Muscle of leg (tissue), 11 donors: Measurements from ENCODE around the gene IPO7. TPM values are rescaled to one million over a fixed set of nuclear protein-coding genes. Genes with fewer than 3 reads are reported as not detected.

Source experiments
- DNase-seq: peaks from one replicate; pipeline ENCODE4 v3.0.0; 2013
- H3K27ac ChIP-seq: one replicate; pipeline ENCODE4 v1.5.1; 2013; ENCODE audit warnings: mild to moderate bottlenecking, low read length, control low read depth
- H3K27me3 ChIP-seq: one replicate; pipeline ENCODE4 v1.6.1; 2013; ENCODE audit warnings: low read length; ENCODE audit not compliant: control insufficient read depth, insufficient read depth
- H3K36me3 ChIP-seq: one replicate; pipeline ENCODE4 v1.6.1; 2013; ENCODE audit warnings: low read length; ENCODE audit not compliant: control insufficient read depth, insufficient read depth
- H3K4me1 ChIP-seq: one replicate; pipeline ENCODE4 v1.6.1; 2013; ENCODE audit warnings: low read length; ENCODE audit not compliant: control insufficient read depth, insufficient read depth
- H3K4me3 ChIP-seq: one replicate; pipeline ENCODE4 v1.5.1; 2013; ENCODE audit warnings: low read length, control low read depth
- H3K9me3 ChIP-seq: replicated peaks from 2 replicates; pipeline ENCODE4 v1.6.1; 2013; ENCODE audit warnings: low read depth, low read length; ENCODE audit not compliant: control insufficient read depth
- WGBS: methylation state at CpG from one replicate; pipeline ENCODE4 v1.1.5; 2013; ENCODE audit warnings: missing lambda C conversion rate; ENCODE audit not compliant: insufficient coverage; 5-methylcytosine and 5-hydroxymethylcytosine counted together
- polyA plus RNA-seq, 8 donors: library from polyadenylated mRNA; unstranded; fragments of 120-200 nt; gene quantifications; one replicate each; pipeline versions ENCODE4 v1.2.1 to v1.2.3, GENCODE V29; 2013; ENCODE audit warnings: inconsistent platforms in 1 of 8, low replicate concordance in 1 of 8; ENCODE audit not compliant: insufficient read length in 8 of 8, insufficient read depth in 1 of 8
- total RNA-seq: library from RNA; stranded (reverse); fragments of 120-200 nt; gene quantifications from one replicate; pipeline ENCODE4 v1.2.4, GENCODE V29; 2013

The IPO7 gene
- total and polyA plus RNA-seq, 9 donors = 64.5 to 100 (median 89.2) TPM

DNA sequence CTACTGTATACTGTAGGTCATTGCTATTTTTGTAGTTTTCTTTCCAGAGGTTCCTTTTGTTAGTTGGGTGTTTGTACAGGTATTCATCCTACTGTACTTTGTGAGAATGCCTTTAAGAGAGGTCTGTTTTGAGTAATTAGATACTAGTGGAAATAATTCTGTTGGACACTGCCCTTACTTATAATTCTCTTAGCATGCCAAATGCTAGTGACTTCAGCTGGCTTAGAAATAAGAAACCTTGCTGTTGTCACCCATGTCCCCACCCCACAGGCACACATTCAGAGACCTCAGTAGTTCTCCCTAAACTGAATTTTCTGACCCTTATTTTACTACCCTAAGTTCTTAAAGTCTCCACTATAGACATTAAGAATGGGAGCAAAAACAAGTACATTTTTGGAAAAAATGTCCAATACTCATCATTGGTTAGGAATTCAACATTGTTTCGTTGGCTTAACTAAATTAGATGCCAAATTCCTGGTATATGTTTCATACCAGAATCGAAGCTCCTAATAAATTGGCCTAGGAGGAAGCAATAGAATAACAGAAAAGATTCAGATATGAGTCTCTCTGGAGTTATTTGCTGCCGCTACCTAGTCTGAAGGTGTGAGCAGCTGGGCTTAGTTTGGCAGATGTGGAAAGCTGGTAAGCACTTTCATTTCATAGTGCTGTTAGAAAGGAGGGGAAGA, 104.8 kb downstream of the IPO7 start:
- 88% methylated on average over 1 of the region's 3 CpGs for WGBS
- peak; percentile 19 for DNase-seq
- peak overlapping the region; percentile 55 for H3K27ac ChIP-seq
- peaks cover 2% of the 10 kb centered on the region for H3K4me1 ChIP-seq
- H3K27me3 ChIP-seq = no peaks in the 10 kb centered on the region
- no peak overlapping the region for H3K4me3 ChIP-seq
- no peaks in the 10 kb centered on the region for H3K9me3 ChIP-seq
- peaks cover 24% of the 10 kb centered on the region for H3K36me3 ChIP-seq

DNA sequence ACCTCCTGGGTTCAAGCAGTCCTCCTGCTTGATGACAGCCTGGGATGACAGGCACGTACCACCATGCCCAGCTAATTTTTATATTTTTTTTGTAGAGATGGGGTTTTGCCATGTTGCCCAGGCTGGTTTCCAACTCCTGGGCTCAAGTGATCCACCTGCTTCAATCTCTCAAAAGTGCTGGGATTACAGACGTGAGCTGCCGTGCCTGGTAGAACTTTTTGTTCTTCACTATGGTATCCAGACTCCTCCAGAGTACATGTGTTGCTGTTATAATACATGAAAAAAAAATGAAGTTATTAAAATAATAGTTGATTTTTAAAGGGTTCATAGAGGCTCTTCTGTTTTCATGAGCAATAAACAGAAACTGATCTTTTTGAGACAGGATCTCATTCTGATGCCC, 105.9 kb downstream of the IPO7 start:
- no peaks in the 10 kb centered on the region for H3K27me3 ChIP-seq
- no peaks in the 10 kb centered on the region for H3K9me3 ChIP-seq
- H3K36me3 ChIP-seq = peaks cover 26% of the 10 kb centered on the region
- peaks cover 2% of the 10 kb centered on the region for H3K4me1 ChIP-seq
- no peak overlapping the region for H3K27ac ChIP-seq
- WGBS = no CpG with 5 or more reads among the region's 3 CpGs
- DNase-seq = peak; percentile 19
- H3K4me3 ChIP-seq = no peak overlapping the region

DNA sequence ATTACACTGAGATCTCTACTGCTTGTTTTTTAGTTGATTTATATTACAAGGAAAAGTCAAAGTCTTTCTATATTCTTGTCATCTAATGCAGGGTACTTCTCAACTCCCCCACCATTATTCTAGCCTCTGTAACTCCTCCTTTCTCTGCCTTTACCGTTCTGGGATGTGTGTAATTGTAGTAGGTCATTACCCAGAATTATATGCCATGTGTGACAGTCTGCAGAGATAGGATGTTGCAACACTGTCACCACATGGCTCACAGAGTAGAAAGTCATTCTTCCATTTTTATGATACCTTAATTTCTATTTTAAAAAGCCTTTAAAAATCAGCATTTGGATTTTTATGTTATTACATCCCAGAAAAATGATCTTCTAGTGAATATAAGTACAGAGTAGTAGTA, 109.0 kb downstream of the IPO7 start:
- Histone ChIP-seq H3K27me3 (no peaks in the 10 kb centered on the region), H3K4me1 (peaks cover 2% of the 10 kb centered on the region), H3K4me3 (no peak overlapping the region), H3K27ac (no peak overlapping the region), H3K36me3 (peaks cover 36% of the 10 kb centered on the region), H3K9me3 (no peaks in the 10 kb centered on the region)
- WGBS = no CpG with 5 or more reads among the region's 1 CpG
- DNase-seq = no peak

DNA sequence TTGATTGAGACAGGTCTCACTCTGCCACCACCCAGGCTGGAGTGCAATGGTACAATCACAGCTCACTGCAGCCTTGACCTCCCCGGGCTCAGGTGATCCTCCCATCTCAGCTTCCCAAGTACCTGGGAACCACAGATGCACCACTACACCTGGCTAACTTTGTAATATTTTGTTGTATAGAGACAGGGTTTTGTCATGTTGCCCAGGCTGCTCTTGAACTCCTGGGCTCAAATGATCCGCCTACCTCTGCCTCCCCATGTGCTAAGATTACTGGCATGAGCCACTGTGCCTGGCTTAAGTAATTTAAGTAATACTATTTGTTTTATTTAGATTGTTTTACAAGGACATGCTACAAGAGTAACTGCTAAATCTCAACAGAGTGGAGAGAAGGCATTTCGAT, 109.9 kb downstream of the IPO7 start:
- no peak overlapping the region for H3K27ac ChIP-seq
- H3K27me3 ChIP-seq = no peaks in the 10 kb centered on the region
- WGBS = no CpG with 5 or more reads among the region's 3 CpGs
- H3K36me3 ChIP-seq = peaks cover 36% of the 10 kb centered on the region
- peaks cover 2% of the 10 kb centered on the region for H3K4me1 ChIP-seq
- no peaks in the 10 kb centered on the region for H3K9me3 ChIP-seq
- no peak for DNase-seq
- H3K4me3 ChIP-seq = no peak overlapping the region

DNA sequence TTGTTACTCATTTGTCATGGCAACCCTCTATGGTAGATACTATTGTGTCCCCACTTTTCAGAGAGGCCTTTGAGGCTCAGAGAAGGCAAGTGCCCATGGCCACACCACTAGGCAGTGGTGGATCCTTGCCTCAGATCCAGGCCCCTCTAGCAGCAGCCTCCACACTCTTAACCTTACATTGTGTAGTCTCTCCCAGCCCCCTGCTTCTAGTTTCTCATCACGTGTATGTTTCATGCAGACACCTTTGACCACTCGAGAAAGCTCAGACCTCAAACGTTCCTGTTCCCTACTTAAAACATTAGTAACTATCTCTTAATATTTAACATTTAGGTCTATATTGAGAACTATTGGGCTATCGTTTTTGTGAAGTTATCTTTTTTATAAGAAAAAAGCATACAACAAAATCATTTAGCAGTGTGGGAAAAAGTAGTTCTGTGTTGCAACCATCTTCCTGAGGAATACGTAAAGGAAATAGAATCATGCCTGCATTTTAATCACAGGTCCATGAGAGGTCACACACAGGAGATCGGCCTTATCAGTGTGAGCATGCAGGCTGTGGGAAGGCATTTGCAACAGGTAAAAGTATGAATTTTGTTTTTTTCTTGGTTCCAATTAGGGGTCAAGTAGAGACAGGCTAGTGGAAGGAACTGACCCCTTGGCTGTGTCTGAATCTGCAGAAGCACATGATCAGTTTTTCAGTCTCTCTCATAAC, 111.5 kb downstream of the IPO7 start:
- Histone ChIP-seq H3K27me3 (no peaks in the 10 kb centered on the region), H3K4me1 (no peaks in the 10 kb centered on the region), H3K27ac (no peak overlapping the region), H3K9me3 (no peaks in the 10 kb centered on the region), H3K4me3 (no peak overlapping the region), H3K36me3 (peaks cover 38% of the 10 kb centered on the region)
- DNase-seq = no peak
- WGBS = 100% methylated on average over 2 of the region's 6 CpGs

Other genes with a start within 250 kb of the IPO7 start
- 65.1 TPM for gene DENND5A, start 119.3 kb upstream of the IPO7 start, total RNA-seq
- 10 to 100 TPM; 49.7 to 93.0 (median 73.1) TPM for gene DENND5A, start 119.3 kb upstream of the IPO7 start, polyA plus RNA-seq
- gene TMEM41B, start 70.1 kb upstream of the IPO7 start, total RNA-seq = 16.7 TPM
- gene TMEM41B, start 70.1 kb upstream of the IPO7 start, polyA plus RNA-seq = 10 to 100 TPM; 10.7 to 16.6 (median 13.2) TPM
- gene ZNF143, start 76.4 kb downstream of the IPO7 start, total RNA-seq = 20.9 TPM
- gene ZNF143, start 76.4 kb downstream of the IPO7 start, polyA plus RNA-seq = 10 to 100 TPM; 11.1 to 18.6 (median 15.7) TPM
- 25.4 TPM for gene WEE1, start 189.0 kb downstream of the IPO7 start, total RNA-seq
- 10 to 100 TPM; 31.3 to 50.9 (median 37.1) TPM for gene WEE1, start 189.0 kb downstream of the IPO7 start, polyA plus RNA-seq